ENCODE measurements around the gene PSME3. TPM values are rescaled to one million over a fixed set of nuclear protein-coding genes. Genes with fewer than 3 reads are reported as not detected.

Gene PSME3
- total RNA-seq, 1 donor from 2014 or later: 172 TPM

- Mint-ChIP-seq H3K36me3 (ENCODE audit: low read depth) (peaks cover 5% of the 10 kb centered on the region), H3K27me3 (ENCODE audit: low read depth) (peaks cover 18% of the 10 kb centered on the region), H3K4me3 (no peak overlapping the region), H3K9me3 (no peaks in the 10 kb centered on the region), H3K27ac (ENCODE audit: unreplicated experiment) (no peak overlapping the region), H3K4me1 (no peaks in the 10 kb centered on the region)
- no peak for TF ChIP-seq CTCF (conservative IDR thresholded peaks at IDR 0.05)
- no peak for DNase-seq (ENCODE audit: low read depth, low spot score)
Observed at GRCh38 chr17:42791948-42792347, 41.2 kb upstream of the PSME3 start.

GRCh38 chr17:42792545-42792944 lies 40.7 kb upstream of the PSME3 start:
- TF ChIP-seq CTCF (conservative IDR thresholded peaks at IDR 0.05): no peak
- no peak for DNase-seq (ENCODE audit: low read depth, low spot score)
- peaks cover 15% of the 10 kb centered on the region for H3K27me3 Mint-ChIP-seq (ENCODE audit: low read depth)
- H3K9me3 Mint-ChIP-seq: no peaks in the 10 kb centered on the region
- H3K36me3 Mint-ChIP-seq (ENCODE audit: low read depth): peaks cover 5% of the 10 kb centered on the region
- no peak overlapping the region for H3K27ac Mint-ChIP-seq (ENCODE audit: unreplicated experiment)
- H3K4me3 Mint-ChIP-seq: peak overlapping the region; percentile 26
- H3K4me1 Mint-ChIP-seq: peaks cover 4% of the 10 kb centered on the region

- no peak for DNase-seq (ENCODE audit: low read depth, low spot score)
- H3K4me1 Mint-ChIP-seq: peaks cover 13% of the 10 kb centered on the region
- H3K9me3 Mint-ChIP-seq: peaks cover 3% of the 10 kb centered on the region
- H3K27ac Mint-ChIP-seq (ENCODE audit: unreplicated experiment): no peak overlapping the region
- H3K36me3 Mint-ChIP-seq (ENCODE audit: low read depth): peaks cover 9% of the 10 kb centered on the region
- H3K27me3 Mint-ChIP-seq (ENCODE audit: low read depth): peaks cover 13% of the 10 kb centered on the region
- H3K4me3 Mint-ChIP-seq: peak overlapping the region; percentile 69
- no peak for TF ChIP-seq CTCF (conservative IDR thresholded peaks at IDR 0.05)
Observed at GRCh38 chr17:42795061-42795460, 38.1 kb upstream of the PSME3 start.

- peaks cover 13% of the 10 kb centered on the region for H3K4me1 Mint-ChIP-seq
- H3K27me3 Mint-ChIP-seq (ENCODE audit: low read depth): peaks cover 17% of the 10 kb centered on the region
- no peak for TF ChIP-seq CTCF (conservative IDR thresholded peaks at IDR 0.05)
- peaks cover 9% of the 10 kb centered on the region for H3K36me3 Mint-ChIP-seq (ENCODE audit: low read depth)
- peak overlapping the region; percentile 69 for H3K4me3 Mint-ChIP-seq
- no peak for DNase-seq (ENCODE audit: low read depth, low spot score)
- H3K27ac Mint-ChIP-seq (ENCODE audit: unreplicated experiment): no peak overlapping the region
- H3K9me3 Mint-ChIP-seq: peaks cover 3% of the 10 kb centered on the region
Observed at GRCh38 chr17:42795465-42795864, 37.7 kb upstream of the PSME3 start.

GRCh38 chr17:42796066-42796758 lies 37.0 kb upstream of the PSME3 start:
- Mint-ChIP-seq H3K4me1 (peaks cover 13% of the 10 kb centered on the region), H3K27ac (ENCODE audit: unreplicated experiment) (no peak overlapping the region), H3K4me3 (peak overlapping the region; percentile 98), H3K27me3 (ENCODE audit: low read depth) (peaks cover 18% of the 10 kb centered on the region), H3K9me3 (peaks cover 3% of the 10 kb centered on the region), H3K36me3 (ENCODE audit: low read depth) (peaks cover 9% of the 10 kb centered on the region)
- TF ChIP-seq CTCF (conservative IDR thresholded peaks at IDR 0.05): no peak
- DNase-seq (ENCODE audit: low read depth, low spot score): no peak
